NCI-H345 (cell line): ENCODE measurements around the gene S100A5.
A peak's percentile ranks its signal among the peaks of the same experiment; 100 is the strongest.
"Not testable (repeated sequence)": the region's sequence is repeated elsewhere in the genome, so short reads cannot be mapped to it uniquely, and the experiment has no call there.

Experiments used
- DNase-seq: peaks from one replicate; lab custom pipeline; 2025; lab: John Stamatoyannopoulos, UW

The S100A5 gene

GRCh38 chr1:153540394-153541361 lies at the start of gene S100A5:
TSS of gene S100A5 (minus strand) at chr1:153540934. CDS start at chr1:153540191, 743 bp downstream.
- DNase-seq: no peak

- no peak for DNase-seq
Measured at GRCh38 chr1:153588482-153588881, 47.7 kb upstream of the S100A5 start.

- DNase-seq: not testable (repeated sequence)
Measured at GRCh38 chr1:153588033-153588432, 47.3 kb upstream of the S100A5 start.

GRCh38 chr1:153587314-153587713 lies 46.6 kb upstream of the S100A5 start:
- DNase-seq: no peak

- DNase-seq: no peak
Measured at GRCh38 chr1:153586347-153586746, 45.6 kb upstream of the S100A5 start.

- DNase-seq: no peak
Measured at GRCh38 chr1:153585006-153585405, 44.3 kb upstream of the S100A5 start.

GRCh38 chr1:153583976-153584375 lies 43.2 kb upstream of the S100A5 start:
- DNase-seq: no peak

- not testable (repeated sequence) for DNase-seq
Measured at GRCh38 chr1:153583514-153583913, 42.8 kb upstream of the S100A5 start.

GRCh38 chr1:153582836-153583235 lies 42.1 kb upstream of the S100A5 start:
- not testable (repeated sequence) for DNase-seq

GRCh38 chr1:153578936-153579335 lies 38.2 kb upstream of the S100A5 start:
- no peak for DNase-seq

- no peak for DNase-seq
Measured at GRCh38 chr1:153578490-153578889, 37.8 kb upstream of the S100A5 start.

GRCh38 chr1:153577624-153578051 lies 36.9 kb upstream of the S100A5 start:
- no peak for DNase-seq

GRCh38 chr1:153577138-153577537 lies 36.4 kb upstream of the S100A5 start:
- DNase-seq: no peak

- DNase-seq: not testable (repeated sequence)
Measured at GRCh38 chr1:153575497-153575896, 34.8 kb upstream of the S100A5 start.

GRCh38 chr1:153575081-153575491 lies 34.4 kb upstream of the S100A5 start:
- not testable (repeated sequence) for DNase-seq

GRCh38 chr1:153573351-153573750 lies 32.6 kb upstream of the S100A5 start:
- no peak for DNase-seq

- peak; percentile 64 for DNase-seq
Measured at GRCh38 chr1:153572569-153573015, 31.9 kb upstream of the S100A5 start.

- no peak for DNase-seq
Measured at GRCh38 chr1:153571706-153572105, 31.0 kb upstream of the S100A5 start.

GRCh38 chr1:153570874-153571273 lies 30.1 kb upstream of the S100A5 start:
- DNase-seq: no peak

- DNase-seq: no peak
Measured at GRCh38 chr1:153569465-153569864, 28.7 kb upstream of the S100A5 start.

- DNase-seq: peak; percentile 96
Measured at GRCh38 chr1:153568367-153569099, 27.8 kb upstream of the S100A5 start.

- peak; percentile 28 for DNase-seq
Measured at GRCh38 chr1:153567621-153568366, 27.1 kb upstream of the S100A5 start.
